ENCODE results near the gene GPR21. TPM values are rescaled to one million over a fixed set of nuclear protein-coding genes. Genes with fewer than 3 reads are reported as not detected.

Gene GPR21
- total RNA-seq, 1 experiment from 2014 or later: 3.7 TPM

- Histone ChIP-seq H3K4me1 (replicated peaks; ENCODE audit: insufficient read depth) (no peaks in the 10 kb centered on the region), H3K9me3 (ENCODE audit: insufficient read depth, low read depth) (no peaks in the 10 kb centered on the region), H3F3A (ENCODE audit: insufficient read depth, low read depth) (no peaks in the 10 kb centered on the region), H3K4me2 (no peak overlapping the region), H3K4me3 (no peak overlapping the region), H3K27ac (no peak overlapping the region), H3K79me2 (ENCODE audit: low read depth) (no peaks in the 10 kb centered on the region), H3K36me3 (ENCODE audit: low read depth) (peaks cover 19% of the 10 kb centered on the region; the same call in 1 of the 2 replicates), H3K27me3 (ENCODE audit: insufficient read depth, low read depth) (no peaks in the 10 kb centered on the region), H2AFZ (no peak overlapping the region), H3K9me2 (ENCODE audit: insufficient read depth) (no peaks in the 10 kb centered on the region), H4K20me1 (ENCODE audit: insufficient read depth) (no peaks in the 10 kb centered on the region; the same call in 1 of the 2 replicates)
- TF ChIP-seq EZH2 (IDR thresholded peaks at IDR 0.05; ENCODE audit: low read depth) (no peak), CTCF (conservative IDR thresholded peaks at IDR 0.05) (no peak)
- CTCF ChIA-PET: no interaction called here
- intact Hi-C loops (cut with micrococcal nuclease; ENCODE audit: unreplicated experiment): no loop called here
- no peak for DNase-seq
- no TSS peak for BruUV-seq (replicated peaks)
- POLR2A ChIA-PET (ENCODE audit: unreplicated experiment): no interaction called here
Measured at GRCh38 chr9:123027517-123027916, 6.0 kb upstream of the GPR21 start.

DNA sequence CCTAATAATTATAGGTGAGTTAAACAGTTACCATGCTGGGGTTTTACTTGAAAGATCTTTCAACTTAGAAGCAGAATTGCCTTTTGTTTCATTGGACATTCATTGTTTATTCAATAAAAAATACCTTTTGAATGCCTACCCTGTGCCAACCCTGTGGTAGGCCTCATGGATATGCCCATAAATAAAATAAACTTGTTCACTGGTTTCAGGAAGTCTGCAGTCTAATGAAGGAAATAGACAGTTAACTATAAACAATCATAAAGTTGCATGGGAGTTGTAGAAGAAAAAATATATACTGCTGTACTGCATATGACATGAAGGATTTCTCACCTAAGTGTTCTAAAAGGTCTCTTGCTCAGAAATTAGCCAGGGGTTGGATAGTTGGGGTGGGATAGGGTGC is 5.3 kb upstream of the GPR21 start:
- TF ChIP-seq CTCF (conservative IDR thresholded peaks at IDR 0.05): no peak
- TF ChIP-seq EZH2 (IDR thresholded peaks at IDR 0.05; ENCODE audit: low read depth): no peak
- Histone ChIP-seq H3K9me2 (ENCODE audit: insufficient read depth) (no peaks in the 10 kb centered on the region), H3K27me3 (ENCODE audit: insufficient read depth, low read depth) (no peaks in the 10 kb centered on the region), H3K27ac (no peak overlapping the region), H3K4me1 (replicated peaks; ENCODE audit: insufficient read depth) (no peaks in the 10 kb centered on the region), H3K4me2 (no peak overlapping the region), H3F3A (ENCODE audit: insufficient read depth, low read depth) (no peaks in the 10 kb centered on the region), H3K4me3 (no peak overlapping the region), H3K36me3 (ENCODE audit: low read depth) (peaks cover 16% of the 10 kb centered on the region; the same call in 1 of the 2 replicates), H2AFZ (no peak overlapping the region), H4K20me1 (ENCODE audit: insufficient read depth) (no peaks in the 10 kb centered on the region; the same call in 1 of the 2 replicates), H3K9me3 (ENCODE audit: insufficient read depth, low read depth) (no peaks in the 10 kb centered on the region), H3K79me2 (ENCODE audit: low read depth) (no peaks in the 10 kb centered on the region)
- POLR2A ChIA-PET (ENCODE audit: unreplicated experiment): no interaction called here
- no TSS peak for BruUV-seq (replicated peaks)
- intact Hi-C loops (cut with micrococcal nuclease; ENCODE audit: unreplicated experiment): no loop called here
- CTCF ChIA-PET: no interaction called here
- no peak for DNase-seq

- H3K4me3 ChIP-seq: no peak overlapping the region
- no peak overlapping the region for H2AFZ ChIP-seq
- POLR2A ChIA-PET (ENCODE audit: unreplicated experiment): interaction anchor here (0.6 kb wide), 1 partner anchor 21 kb away, joined by 3 read pairs; no protein-coding TSS in a partner anchor
- CTCF ChIA-PET: interaction anchor here (0.8 kb wide), 1 partner anchor 34 kb away, joined by 4 read pairs; no protein-coding TSS in a partner anchor
- H3K4me1 ChIP-seq (replicated peaks; ENCODE audit: insufficient read depth): no peaks in the 10 kb centered on the region
- BruUV-seq (replicated peaks): no TSS peak
- DNase-seq: no peak
- intact Hi-C loops (cut with micrococcal nuclease; ENCODE audit: unreplicated experiment): no loop called here
- H3F3A ChIP-seq (ENCODE audit: insufficient read depth, low read depth): no peaks in the 10 kb centered on the region
- 0 out of 2 replicates have a peak, but pooled peaks cover 13% of the 10 kb centered on the region for H3K36me3 ChIP-seq (ENCODE audit: low read depth)
- H3K79me2 ChIP-seq (ENCODE audit: low read depth): no peaks in the 10 kb centered on the region
- no peaks in the 10 kb centered on the region for H3K9me3 ChIP-seq (ENCODE audit: insufficient read depth, low read depth)
- H3K27me3 ChIP-seq (ENCODE audit: insufficient read depth, low read depth): no peaks in the 10 kb centered on the region
- TF ChIP-seq CTCF (conservative IDR thresholded peaks at IDR 0.05) (no peak), EZH2 (IDR thresholded peaks at IDR 0.05; ENCODE audit: low read depth) (no peak)
- no peak overlapping the region for H3K4me2 ChIP-seq
- no peak overlapping the region for H3K27ac ChIP-seq
- H4K20me1 ChIP-seq (ENCODE audit: insufficient read depth): no peaks in the 10 kb centered on the region; the same call in 1 of the 2 replicates
- no peaks in the 10 kb centered on the region for H3K9me2 ChIP-seq (ENCODE audit: insufficient read depth)
Measured at GRCh38 chr9:123028973-123029372, 4.5 kb upstream of the GPR21 start.

All from PC-9 (cell line).